IPS-18a (cell line): ENCODE results near the gene SAFB.
"Not testable (repeated sequence)": the region's sequence is repeated elsewhere in the genome, so short reads cannot be mapped to it uniquely, and the experiment has no call there.

Source experiments
- H3K27ac ChIP-seq: one replicate; pipeline ENCODE4 v1.5.1; 2013; ENCODE audit warnings: low read length
- H3K27me3 ChIP-seq: one replicate; pipeline ENCODE4 v1.6.1; 2013; ENCODE audit warnings: mild to moderate bottlenecking, low read length; ENCODE audit not compliant: control insufficient read depth, insufficient read depth
- H3K36me3 ChIP-seq: one replicate; pipeline ENCODE4 v1.6.1; 2013; ENCODE audit warnings: low read depth, low read length; ENCODE audit not compliant: control insufficient read depth
- H3K4me1 ChIP-seq: one replicate; pipeline ENCODE4 v1.6.1; 2013; ENCODE audit warnings: low read depth, low read length; ENCODE audit not compliant: control insufficient read depth
- H3K4me3 ChIP-seq: one replicate; pipeline ENCODE4 v1.5.1; 2013; ENCODE audit warnings: low read length
- H3K9ac ChIP-seq: one replicate; pipeline ENCODE4 v1.6.1; 2013; ENCODE audit warnings: mild to moderate bottlenecking, low read length, moderate library complexity
- H3K9me3 ChIP-seq: one replicate; pipeline ENCODE4 v1.6.1; 2013; ENCODE audit warnings: low read depth, low read length; ENCODE audit not compliant: control insufficient read depth

Gene SAFB

GRCh38 chr19:5697890-5698634 lies 75.2 kb downstream of the SAFB start:
- H3K4me3 ChIP-seq = no peak overlapping the region
- no peak overlapping the region for H3K9ac ChIP-seq
- H3K36me3 ChIP-seq = peaks cover 50% of the 10 kb centered on the region
- no peaks in the 10 kb centered on the region for H3K9me3 ChIP-seq
- H3K27me3 ChIP-seq = no peaks in the 10 kb centered on the region
- H3K27ac ChIP-seq = no peak overlapping the region
- H3K4me1 ChIP-seq = no peaks in the 10 kb centered on the region

- H3K4me1 ChIP-seq = no peaks in the 10 kb centered on the region
- H3K4me3 ChIP-seq = no peak overlapping the region
- H3K9ac ChIP-seq = no peak overlapping the region
- H3K27me3 ChIP-seq = no peaks in the 10 kb centered on the region
- peaks cover 50% of the 10 kb centered on the region for H3K36me3 ChIP-seq
- H3K27ac ChIP-seq = no peak overlapping the region
- H3K9me3 ChIP-seq = no peaks in the 10 kb centered on the region
Measured at GRCh38 chr19:5698635-5699422, 75.9 kb downstream of the SAFB start.

GRCh38 chr19:5700455-5701092 lies 77.7 kb downstream of the SAFB start:
- Histone ChIP-seq H3K27ac (no peak overlapping the region), H3K9ac (no peak overlapping the region), H3K36me3 (peaks cover 52% of the 10 kb centered on the region)

GRCh38 chr19:5702053-5702410 lies 79.1 kb downstream of the SAFB start:
- H3K9me3 ChIP-seq, H3K27me3 ChIP-seq, H3K4me3 ChIP-seq, H3K4me1 ChIP-seq, H3K9ac ChIP-seq, H3K27ac ChIP-seq: not testable (repeated sequence)
- H3K36me3 ChIP-seq = peaks cover 59% of the 10 kb centered on the region

More at GRCh38 chr19:5700455-5701092, 77.7 kb downstream of the SAFB start:
- no peaks in the 10 kb centered on the region for H3K4me1 ChIP-seq
- H3K4me3 ChIP-seq = no peak overlapping the region
- no peaks in the 10 kb centered on the region for H3K27me3 ChIP-seq
- no peaks in the 10 kb centered on the region for H3K9me3 ChIP-seq

GRCh38 chr19:5703819-5704818 lies 81.2 kb downstream of the SAFB start:
- H3K9ac ChIP-seq = no peak overlapping the region
- H3K4me1 ChIP-seq = no peaks in the 10 kb centered on the region
- H3K27me3 ChIP-seq = no peaks in the 10 kb centered on the region
- peaks cover 63% of the 10 kb centered on the region for H3K36me3 ChIP-seq
- no peaks in the 10 kb centered on the region for H3K9me3 ChIP-seq
- no peak overlapping the region for H3K27ac ChIP-seq
- H3K4me3 ChIP-seq = no peak overlapping the region

- Histone ChIP-seq H3K27me3 (no peaks in the 10 kb centered on the region), H3K4me3 (no peak overlapping the region), H3K27ac (no peak overlapping the region), H3K9ac (no peak overlapping the region), H3K4me1 (no peaks in the 10 kb centered on the region), H3K36me3 (peaks cover 65% of the 10 kb centered on the region), H3K9me3 (no peaks in the 10 kb centered on the region)
Measured at GRCh38 chr19:5705552-5705951, 82.7 kb downstream of the SAFB start.

GRCh38 chr19:5706876-5707573 lies 84.1 kb downstream of the SAFB start:
- Histone ChIP-seq H3K27ac (no peak overlapping the region), H3K27me3 (no peaks in the 10 kb centered on the region), H3K36me3 (peaks cover 76% of the 10 kb centered on the region), H3K4me3 (no peak overlapping the region), H3K9me3 (no peaks in the 10 kb centered on the region), H3K4me1 (no peaks in the 10 kb centered on the region), H3K9ac (no peak overlapping the region)

GRCh38 chr19:5707576-5708575 lies 85.0 kb downstream of the SAFB start:
- Histone ChIP-seq H3K4me3 (no peak overlapping the region), H3K36me3 (peaks cover 84% of the 10 kb centered on the region), H3K9ac (no peak overlapping the region), H3K4me1 (no peaks in the 10 kb centered on the region), H3K27me3 (no peaks in the 10 kb centered on the region), H3K9me3 (no peaks in the 10 kb centered on the region), H3K27ac (no peak overlapping the region)

GRCh38 chr19:5711025-5711424 lies 88.1 kb downstream of the SAFB start:
- Histone ChIP-seq H3K4me3 (no peak overlapping the region), H3K4me1 (no peaks in the 10 kb centered on the region), H3K27ac (no peak overlapping the region), H3K27me3 (no peaks in the 10 kb centered on the region), H3K36me3 (peaks cover 66% of the 10 kb centered on the region), H3K9ac (no peak overlapping the region), H3K9me3 (no peaks in the 10 kb centered on the region)

GRCh38 chr19:5711713-5712161 lies 88.9 kb downstream of the SAFB start:
- Histone ChIP-seq H3K4me1 (no peaks in the 10 kb centered on the region), H3K27ac (no peak overlapping the region), H3K9me3 (no peaks in the 10 kb centered on the region), H3K4me3 (no peak overlapping the region), H3K9ac (no peak overlapping the region), H3K27me3 (no peaks in the 10 kb centered on the region), H3K36me3 (peaks cover 59% of the 10 kb centered on the region)
